GM12873 (cell line): ENCODE results near the gene DSG1.

Experiments
- TF ChIP-seq, protein P1 (sequence below): IDR thresholded peaks from 2 replicates; pipeline ENCODE4 v1.5.1; 2012; ENCODE audit warnings: low read depth, mild to moderate bottlenecking, moderate library complexity, low read length, control low read depth; ENCODE audit not compliant: insufficient read depth; ENCODE audit errors: missing control alignments

DSG1 gene

DNA sequence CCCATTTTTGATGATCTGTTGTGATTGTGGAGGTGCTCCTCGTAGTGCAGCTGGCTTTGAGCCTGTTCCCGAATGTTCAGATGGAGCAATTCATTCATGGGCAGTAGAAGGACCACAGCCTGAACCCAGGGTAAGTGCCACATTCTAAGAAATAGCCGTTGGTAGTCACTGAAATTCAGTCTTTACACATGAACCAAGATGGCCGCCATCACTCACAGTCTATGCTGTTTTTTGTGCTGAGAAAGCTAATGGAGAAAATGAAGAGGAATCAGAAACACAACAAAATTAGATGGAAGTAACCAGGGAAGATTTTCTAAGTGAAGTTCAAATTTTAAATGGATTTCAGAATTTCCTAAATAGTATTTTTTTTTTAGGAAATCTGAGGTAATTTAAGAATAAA is 25.5 kb downstream of the DSG1 start:
- TF ChIP-seq, protein P1, sequence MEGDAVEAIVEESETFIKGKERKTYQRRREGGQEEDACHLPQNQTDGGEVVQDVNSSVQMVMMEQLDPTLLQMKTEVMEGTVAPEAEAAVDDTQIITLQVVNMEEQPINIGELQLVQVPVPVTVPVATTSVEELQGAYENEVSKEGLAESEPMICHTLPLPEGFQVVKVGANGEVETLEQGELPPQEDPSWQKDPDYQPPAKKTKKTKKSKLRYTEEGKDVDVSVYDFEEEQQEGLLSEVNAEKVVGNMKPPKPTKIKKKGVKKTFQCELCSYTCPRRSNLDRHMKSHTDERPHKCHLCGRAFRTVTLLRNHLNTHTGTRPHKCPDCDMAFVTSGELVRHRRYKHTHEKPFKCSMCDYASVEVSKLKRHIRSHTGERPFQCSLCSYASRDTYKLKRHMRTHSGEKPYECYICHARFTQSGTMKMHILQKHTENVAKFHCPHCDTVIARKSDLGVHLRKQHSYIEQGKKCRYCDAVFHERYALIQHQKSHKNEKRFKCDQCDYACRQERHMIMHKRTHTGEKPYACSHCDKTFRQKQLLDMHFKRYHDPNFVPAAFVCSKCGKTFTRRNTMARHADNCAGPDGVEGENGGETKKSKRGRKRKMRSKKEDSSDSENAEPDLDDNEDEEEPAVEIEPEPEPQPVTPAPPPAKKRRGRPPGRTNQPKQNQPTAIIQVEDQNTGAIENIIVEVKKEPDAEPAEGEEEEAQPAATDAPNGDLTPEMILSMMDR, result no peak

DNA sequence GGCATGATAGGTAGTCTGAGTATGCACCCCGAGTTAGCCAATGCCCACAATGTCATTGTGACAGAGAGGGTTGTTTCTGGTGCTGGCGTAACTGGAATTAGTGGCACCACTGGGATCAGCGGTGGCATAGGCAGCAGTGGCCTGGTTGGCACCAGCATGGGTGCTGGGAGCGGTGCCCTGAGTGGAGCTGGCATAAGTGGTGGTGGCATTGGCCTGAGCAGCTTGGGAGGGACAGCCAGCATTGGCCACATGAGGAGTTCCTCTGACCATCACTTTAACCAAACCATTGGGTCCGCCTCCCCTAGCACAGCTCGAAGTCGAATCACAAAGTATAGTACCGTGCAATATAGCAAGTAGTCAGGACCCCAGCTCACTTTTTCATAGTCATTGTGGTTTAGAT is 37.0 kb downstream of the DSG1 start:
- TF ChIP-seq, protein P1, result no peak

DNA sequence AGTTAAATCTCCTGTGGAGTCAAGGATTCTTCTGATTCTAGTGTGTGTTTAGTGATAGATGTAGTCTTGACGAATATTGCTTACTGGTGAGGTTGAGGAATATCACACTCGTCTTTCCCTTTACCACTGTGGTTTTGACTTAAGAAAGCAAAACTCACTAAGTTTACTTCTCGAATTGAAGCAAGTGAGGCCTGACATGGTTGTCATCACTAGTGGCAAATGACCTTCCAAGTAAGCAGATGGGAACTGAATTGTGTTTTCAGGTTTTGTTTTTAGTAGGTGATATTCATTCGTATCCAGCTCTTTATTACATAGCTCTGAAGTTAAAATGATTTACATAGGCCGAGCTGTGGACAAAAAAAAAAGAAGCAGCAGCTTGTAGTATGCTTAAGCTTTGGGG is 38.1 kb downstream of the DSG1 start:
- TF ChIP-seq, protein P1, result no peak

DNA sequence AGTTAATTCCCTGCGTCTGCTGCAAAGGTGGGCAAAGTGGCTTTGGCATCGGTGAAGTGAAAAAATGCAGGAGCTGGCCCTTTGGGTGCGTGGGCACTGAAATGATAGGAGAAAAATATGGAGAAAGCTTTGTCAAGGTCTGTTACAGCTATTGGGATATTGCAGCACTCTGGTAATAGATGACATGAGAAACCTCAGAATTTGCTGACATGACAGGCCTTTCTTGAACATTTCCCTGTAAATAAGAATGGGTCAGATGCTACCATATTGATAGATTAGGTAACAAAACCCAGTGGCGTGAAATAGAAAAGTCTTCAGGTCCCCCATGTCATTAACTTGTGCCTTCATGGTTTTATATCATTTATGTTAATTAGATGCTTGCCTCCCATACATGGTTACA is 46.2 kb downstream of the DSG1 start:
- TF ChIP-seq, protein P1, result no peak

DNA sequence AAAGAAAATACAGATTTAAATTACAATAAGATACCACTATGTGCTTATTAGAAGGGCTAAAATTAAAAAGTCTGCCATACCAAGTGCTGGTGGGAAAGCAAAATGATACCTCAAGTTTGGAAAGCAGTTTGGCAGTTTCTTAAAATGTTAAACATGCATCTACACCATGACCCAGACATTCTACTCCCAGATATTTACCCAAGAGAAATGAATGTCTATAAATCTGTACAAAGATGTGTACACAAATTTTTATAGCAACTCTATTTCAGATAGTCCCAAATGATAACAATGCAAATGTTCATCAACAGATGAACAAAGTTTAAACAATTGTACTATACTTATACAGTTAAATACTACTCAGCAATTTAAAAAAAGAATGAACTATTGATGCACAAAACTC is 51.5 kb downstream of the DSG1 start:
- TF ChIP-seq, protein P1, result no peak

DNA sequence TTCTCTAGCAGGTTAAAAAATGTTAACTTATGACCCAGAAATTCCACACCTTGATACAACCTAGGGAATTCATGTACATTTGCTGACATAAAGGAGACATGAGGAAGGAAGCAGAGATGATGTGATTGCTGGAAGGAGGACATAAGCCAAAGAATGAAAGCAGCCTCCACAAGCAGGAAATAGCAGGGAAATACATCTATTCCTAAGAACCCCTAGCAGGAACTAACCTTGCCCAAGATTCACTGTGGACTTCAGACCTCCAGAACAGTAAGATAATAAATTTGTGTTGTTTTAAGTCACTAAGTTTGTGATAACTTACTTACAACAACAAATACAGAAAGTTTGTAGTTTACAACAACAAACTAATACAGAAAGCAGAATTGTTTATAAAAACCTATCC is 54.0 kb downstream of the DSG1 start:
- TF ChIP-seq, protein P1, result no peak

DNA sequence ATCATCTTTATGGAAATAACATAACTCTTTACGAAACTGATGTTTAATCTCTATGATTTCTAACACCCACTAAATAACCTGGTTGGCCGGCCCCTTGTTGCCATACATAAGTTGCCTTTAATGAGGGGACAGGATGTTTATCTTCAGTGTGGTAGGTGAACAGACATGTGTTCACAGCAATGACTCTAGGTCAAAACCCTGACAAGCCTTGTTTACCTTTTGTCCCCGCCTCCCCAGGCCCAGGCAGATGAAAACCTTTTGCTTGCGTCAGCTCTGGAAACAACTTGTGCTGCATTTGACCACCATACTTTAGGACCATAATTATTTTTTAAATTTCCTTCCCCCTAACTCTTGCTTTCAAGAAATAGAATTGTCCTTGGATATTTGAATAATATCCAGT is 55.7 kb downstream of the DSG1 start:
- TF ChIP-seq, protein P1, result no peak

DNA sequence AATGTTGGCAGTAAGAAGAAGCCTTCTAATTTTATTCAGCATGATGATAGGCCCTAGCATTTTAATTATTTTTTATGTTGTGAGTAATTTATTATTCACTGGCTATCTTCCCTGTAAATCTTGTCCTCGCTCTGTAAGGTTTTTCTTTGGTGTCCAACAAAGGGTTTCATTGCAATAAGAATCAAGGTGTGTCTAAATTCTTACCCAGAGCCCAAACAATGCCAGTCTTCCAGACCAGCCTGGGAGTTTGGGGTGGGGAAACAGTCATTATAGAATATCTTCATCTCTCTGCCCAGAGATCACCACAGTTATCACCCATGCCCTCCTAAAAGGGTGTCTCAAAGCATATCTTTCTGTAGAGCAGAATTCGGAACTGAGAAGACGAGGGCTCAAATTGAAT is 58.5 kb downstream of the DSG1 start, which contains the start of gene DSG4:
Gene DSG4, plus strand, starts transcription at position 301 of the 400 bp plus-strand sequence. CDS start 135 bp downstream, outside the sequence.
- TF ChIP-seq, protein P1, result no peak
